Articular chondrocyte of knee joint (primary cell): ENCODE data around the gene PRR9. TPM values are rescaled to one million over a fixed set of nuclear protein-coding genes. Genes with fewer than 3 reads are reported as not detected.

Source experiments
- total RNA-seq: library from RNA; depleted of rRNA; stranded (reverse); fragments of >200 nt; gene quantifications from 2 replicates; pipeline ENCODE4 v1.2.3, GENCODE V29; 2012

PRR9 gene, protein sequence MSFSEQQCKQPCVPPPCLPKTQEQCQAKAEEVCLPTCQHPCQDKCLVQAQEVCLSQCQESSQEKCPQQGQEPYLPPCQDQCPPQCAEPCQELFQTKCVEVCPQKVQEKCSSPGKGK
- total RNA-seq, result not detected in 2 replicates

DNA sequence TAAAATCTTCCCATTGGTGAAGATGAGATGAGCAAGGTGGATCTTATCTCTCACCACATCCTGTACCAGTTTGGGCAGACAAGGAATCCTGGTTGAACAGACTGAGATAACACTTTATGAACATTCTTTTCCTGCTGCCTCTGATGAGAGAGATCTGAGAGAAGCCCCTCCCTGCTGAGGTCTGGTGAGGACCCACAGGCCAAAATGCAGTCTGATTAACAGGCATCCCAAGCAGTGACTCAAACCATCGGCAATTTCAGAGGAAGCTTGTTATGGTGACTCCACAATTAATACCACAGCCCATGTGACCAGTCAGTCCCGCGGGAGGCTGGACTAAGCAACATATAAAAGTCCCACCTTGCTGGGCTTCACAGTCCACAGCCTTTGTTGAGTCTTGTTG lies at the start of gene PRR9:
TSS of gene PRR9 (plus strand) at position 373 of the 400 bp plus-strand sequence. CDS start 561 bp downstream, outside the sequence.

DNA sequence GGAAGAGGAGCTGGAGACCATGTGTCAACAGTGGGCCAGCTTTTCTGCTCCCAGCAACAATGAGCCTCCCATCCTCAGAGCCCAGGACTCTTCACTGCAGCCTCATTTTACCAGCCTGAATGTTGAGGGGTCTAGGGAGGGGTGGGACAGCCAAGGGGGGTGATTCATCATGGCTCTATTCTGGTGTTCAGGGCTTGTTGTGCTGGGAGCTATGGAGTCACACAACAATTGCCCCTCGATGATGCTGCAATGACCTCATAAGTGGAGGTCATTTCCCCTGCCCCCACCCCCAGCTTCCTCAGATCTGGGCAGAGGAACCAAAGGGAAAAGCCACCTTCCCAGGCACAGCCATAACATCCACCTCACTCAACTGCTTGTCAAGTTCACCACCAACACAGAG lies 14.3 kb upstream of the PRR9 start, which contains the start of gene LELP1:
TSS of gene LELP1 (plus strand) at position 301 of the 400 bp plus-strand sequence. CDS start 1,278 bp downstream, outside the sequence.

GRCh38 chr1:153259387-153259786 lies 42.0 kb downstream of the PRR9 start, which contains the start of gene LORICRIN:
Gene LORICRIN, plus strand, starts transcription at chr1:153259687. Its CDS starts 1,263 bp downstream, at chr1:153260950.

Other genes with a start within 250 kb of the PRR9 start
- gene SPRR4, start 246.9 kb upstream of the PRR9 start, total RNA-seq, result not detected in 2 replicates
- gene SPRR1A, start 233.5 kb upstream of the PRR9 start, total RNA-seq, result not detected in 2 replicates
- not detected in 2 replicates for gene SPRR3, start 215.8 kb upstream of the PRR9 start, total RNA-seq
- gene SPRR1B, start 186.4 kb upstream of the PRR9 start, total RNA-seq, result not detected in 2 replicates
- not detected in 2 replicates for gene SPRR2D, start 176.5 kb upstream of the PRR9 start, total RNA-seq
- not detected in 2 replicates for gene SPRR2A, start 160.1 kb upstream of the PRR9 start, total RNA-seq
- not detected in 2 replicates for gene SPRR2B, start 146.0 kb upstream of the PRR9 start, total RNA-seq
- not detected in 2 replicates for gene SPRR2E, start 123.1 kb upstream of the PRR9 start, total RNA-seq
- not detected in 2 replicates for gene SPRR2F, start 104.1 kb upstream of the PRR9 start, total RNA-seq
- gene SPRR2G, start 66.7 kb upstream of the PRR9 start, total RNA-seq, result not detected in 2 replicates
- not detected in 2 replicates for gene LELP1, start 14.2 kb upstream of the PRR9 start, total RNA-seq
- gene LORICRIN, start 42.1 kb downstream of the PRR9 start, total RNA-seq, result not detected in 2 replicates
- not detected in 2 replicates for gene PGLYRP3, start 95.4 kb downstream of the PRR9 start, total RNA-seq
- gene PGLYRP4, start 131.3 kb downstream of the PRR9 start, total RNA-seq, result not detected in 2 replicates
- gene S100A9, start 140.3 kb downstream of the PRR9 start, total RNA-seq, result not detected in 2 replicates
- not detected in 2 replicates for gene S100A12, start 158.0 kb downstream of the PRR9 start, total RNA-seq
- gene S100A8, start 173.5 kb downstream of the PRR9 start, total RNA-seq, result not detected in 2 replicates
- gene S100A7A, start 198.9 kb downstream of the PRR9 start, total RNA-seq, result not detected in 2 replicates
- gene S100A7, start 243.1 kb downstream of the PRR9 start, total RNA-seq, result not detected in 2 replicates